Right ventricle myocardium superior (tissue), 1 donor: ENCODE results near the gene ZCCHC24. TPM values are rescaled to one million over a fixed set of nuclear protein-coding genes. Genes with fewer than 3 reads are reported as not detected.

Experiments used
- ATAC-seq: fragments of 200-7000 bp; cut with Tn5 transposase; one replicate; pipeline ENCODE4 v1.9.1; 2020; ENCODE audit warnings: mild to moderate bottlenecking; ENCODE audit not compliant: poor library complexity
- DNase-seq: peaks from one replicate; pipeline ENCODE4 v3.0.0-alpha.2; 2020
- intact Hi-C: fragments of 100-400 bp; cut with DNase I; formaldehyde crosslinking; loops from one replicate; pipeline ENCODE4 v1.11.2; 2022
- total RNA-seq: library from RNA; stranded (reverse); fragmentation: NEBNext Ultra II Directional; extraction: Animal tissue kit (Norgen Biotek cat#: 25700); gene quantifications from one replicate; pipeline ENCODE4 v1.2.1, GENCODE V29; 2021
- donor health status: DM: no; HTN: yes; CAD: no; lungs with severe emphysema.

Gene ZCCHC24
- total RNA-seq, 1 donor from 2014 or later, result 53.3 TPM

DNA sequence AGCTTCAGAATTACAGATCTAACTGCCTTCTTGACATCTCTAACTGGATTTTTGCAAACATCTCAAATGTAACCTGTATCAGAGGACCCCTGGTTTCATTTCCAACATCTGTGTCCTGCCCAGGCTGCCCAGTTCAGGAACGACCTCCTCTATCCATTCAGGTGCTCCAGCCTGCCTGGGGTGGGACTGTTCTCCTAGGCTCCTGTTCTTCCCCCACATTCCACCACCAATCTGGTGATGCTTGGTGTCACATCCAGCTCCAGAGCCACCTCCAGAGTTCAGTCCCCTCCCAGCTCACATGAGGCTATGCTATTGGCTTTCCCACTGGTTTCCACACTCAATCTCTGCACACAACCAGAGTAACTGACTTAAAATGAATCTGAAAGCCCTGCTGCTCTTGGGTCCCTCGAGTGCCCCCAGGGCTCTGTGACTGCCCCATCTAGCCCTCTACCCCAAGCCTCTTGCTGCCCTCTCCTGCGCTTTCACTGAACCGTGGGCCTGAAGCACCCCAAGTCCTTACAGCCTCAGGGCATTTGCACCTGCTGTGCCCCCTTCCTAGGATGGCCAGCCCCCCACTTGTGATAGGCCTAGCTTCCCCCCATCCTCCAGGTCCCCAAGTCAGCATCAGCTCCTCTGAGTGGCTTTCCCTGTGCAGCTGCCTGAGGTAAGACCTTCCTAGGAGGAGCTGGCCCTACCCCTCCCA, 52.1 kb downstream of the ZCCHC24 start:
- intact Hi-C loops, result no loop called here
- peak; percentile 24 for DNase-seq
- ATAC-seq, result no peak

DNA sequence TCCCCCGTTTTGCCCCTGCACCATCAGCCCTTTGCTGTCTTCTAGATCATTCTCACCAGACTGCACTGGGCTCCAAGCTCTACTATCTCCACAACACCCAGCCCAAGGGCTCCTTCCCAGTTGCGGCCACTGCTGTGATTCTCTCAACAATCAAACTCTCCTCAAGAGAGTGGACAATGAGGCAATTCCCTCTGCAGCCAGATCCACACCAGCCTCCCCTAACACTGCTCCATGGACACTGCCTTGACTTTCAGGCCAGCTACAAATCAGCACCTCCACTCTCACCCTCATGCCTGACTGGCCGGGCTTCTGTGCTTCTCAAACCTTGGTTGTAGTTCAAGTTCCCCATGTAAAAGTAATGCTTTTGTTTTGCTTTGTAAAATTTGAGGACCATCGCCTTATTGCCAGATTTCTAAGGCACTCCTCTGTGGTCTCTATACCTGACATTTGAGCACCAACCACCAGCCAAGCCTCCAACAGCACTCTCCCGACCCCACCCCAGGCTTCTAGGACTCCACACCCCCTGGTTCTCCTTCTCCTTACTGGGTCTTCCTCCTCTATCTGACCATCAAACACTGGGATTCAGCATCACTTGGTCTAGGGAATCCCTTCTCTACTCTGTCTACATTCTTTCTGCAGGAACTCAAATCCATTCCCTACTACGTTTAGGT, 52.8 kb downstream of the ZCCHC24 start:
- peak; percentile 66 for ATAC-seq
- peak; percentile 50 for DNase-seq
- intact Hi-C loops, result no loop called here

DNA sequence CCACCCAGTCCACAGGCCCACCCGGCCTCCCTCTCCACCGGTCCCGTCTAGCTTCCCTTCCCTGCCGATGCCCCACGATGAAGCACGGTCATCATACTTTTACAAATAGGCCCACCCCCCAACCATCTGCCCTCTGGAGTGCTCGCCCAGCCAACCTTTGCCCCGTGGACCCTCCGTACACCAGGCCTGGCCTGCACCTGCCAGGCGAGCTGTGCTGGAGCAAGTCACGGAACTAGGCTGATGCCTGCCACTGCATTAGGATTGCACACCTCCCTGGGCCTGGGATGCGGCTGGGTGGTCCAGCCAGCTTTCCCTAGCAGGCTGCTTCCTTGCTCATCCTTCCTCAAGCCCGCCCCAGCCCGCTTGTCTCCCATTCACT, 53.4 kb downstream of the ZCCHC24 start:
- intact Hi-C loops, result no loop called here
- no peak for DNase-seq
- ATAC-seq, result no peak

DNA sequence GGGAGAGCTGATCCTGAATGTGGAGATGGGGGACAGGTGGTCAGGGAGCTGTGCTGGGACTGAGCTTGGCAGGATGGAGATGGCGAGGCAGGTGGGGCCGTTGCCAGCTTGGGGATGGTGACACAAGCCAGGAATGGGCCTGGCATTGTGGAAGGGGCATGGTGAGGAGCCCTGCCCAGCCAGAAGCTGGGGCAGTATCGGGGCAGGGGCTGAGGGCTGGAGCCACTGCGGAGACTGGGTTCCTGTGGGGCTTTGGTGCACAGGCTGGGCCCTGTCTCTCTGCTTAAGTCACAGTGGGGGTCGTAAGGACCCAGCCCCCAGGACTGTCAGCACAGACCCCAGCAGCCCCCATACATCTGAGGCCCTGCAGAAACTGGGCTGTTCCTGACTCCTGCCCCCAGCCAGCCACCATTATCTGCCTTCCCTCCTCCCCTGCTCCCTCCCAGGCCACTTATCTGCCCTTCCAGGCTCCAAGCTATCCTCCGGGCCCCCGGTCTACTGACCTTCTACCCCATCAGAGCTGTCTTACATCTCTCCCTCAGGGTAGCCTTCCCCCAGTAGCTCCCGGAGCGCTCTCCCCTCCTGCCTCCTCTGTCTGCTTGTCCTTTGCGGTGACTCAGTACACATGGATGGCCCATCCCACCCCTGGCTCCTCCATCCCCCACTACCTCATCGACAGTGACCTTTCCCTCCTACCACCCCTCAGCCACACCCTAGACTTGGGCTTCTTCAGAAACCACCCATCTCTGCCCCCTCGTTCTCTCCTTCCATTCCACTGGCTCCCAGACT, 54.0 kb downstream of the ZCCHC24 start:
- DNase-seq, result peak; percentile 44
- intact Hi-C loops, result no loop called here
- ATAC-seq, result peak; percentile 15

DNA sequence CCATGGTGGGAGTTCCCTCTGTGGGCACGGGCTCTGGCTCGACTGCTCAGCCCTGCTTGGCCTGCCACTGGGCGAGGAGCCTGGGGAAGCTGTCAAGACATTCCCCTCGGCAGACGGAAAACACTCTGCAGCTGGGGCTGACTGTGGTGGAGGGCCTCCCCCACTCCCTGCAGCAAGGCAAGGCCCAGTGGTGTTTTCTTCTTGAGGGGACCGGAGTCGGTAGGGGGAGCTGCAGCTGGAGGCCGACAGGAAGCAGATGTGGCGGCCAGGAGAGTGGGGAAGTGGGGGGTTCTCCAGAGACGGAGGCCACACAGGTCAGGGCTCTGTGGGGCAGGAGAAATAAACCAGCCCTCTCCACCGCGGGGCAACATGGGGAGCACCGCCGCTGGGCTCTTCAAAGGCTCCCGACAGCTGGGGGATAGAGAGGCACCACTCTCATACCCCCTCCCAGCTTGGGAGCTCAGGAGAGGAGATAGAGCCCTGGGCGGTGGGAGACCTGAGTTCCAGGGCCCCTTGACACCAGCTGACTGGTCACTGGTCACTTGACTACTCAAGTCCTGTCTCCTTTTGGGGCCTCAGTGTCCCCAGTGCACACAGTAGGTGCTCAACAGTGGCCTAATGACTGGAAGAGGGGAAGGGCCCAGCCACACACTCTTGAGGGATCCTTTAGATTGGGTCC, 54.7 kb downstream of the ZCCHC24 start:
- ATAC-seq (no peak), DNase-seq (no peak)
- intact Hi-C loops, result no loop called here

DNA sequence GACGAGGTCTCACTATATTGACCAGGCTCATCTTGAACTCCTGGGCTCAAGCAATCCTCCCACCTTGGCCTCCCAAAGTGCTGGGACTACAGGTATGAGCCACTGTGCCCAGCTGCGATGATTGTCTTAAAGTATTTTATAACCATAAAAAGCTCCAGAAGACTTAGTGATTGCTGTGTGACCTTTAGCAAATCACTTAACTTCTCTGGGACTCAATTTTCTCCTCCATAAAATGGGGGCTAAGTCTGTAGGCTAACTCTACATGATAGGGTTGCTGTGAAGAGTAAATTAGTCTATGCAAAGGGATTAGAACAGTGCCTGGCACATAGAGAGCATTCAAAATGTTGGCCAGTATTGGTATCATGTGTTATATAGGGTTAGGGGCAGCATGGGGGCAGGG, 55.4 kb downstream of the ZCCHC24 start:
- ATAC-seq, result no peak
- intact Hi-C loops, result no loop called here
- no peak for DNase-seq

DNA sequence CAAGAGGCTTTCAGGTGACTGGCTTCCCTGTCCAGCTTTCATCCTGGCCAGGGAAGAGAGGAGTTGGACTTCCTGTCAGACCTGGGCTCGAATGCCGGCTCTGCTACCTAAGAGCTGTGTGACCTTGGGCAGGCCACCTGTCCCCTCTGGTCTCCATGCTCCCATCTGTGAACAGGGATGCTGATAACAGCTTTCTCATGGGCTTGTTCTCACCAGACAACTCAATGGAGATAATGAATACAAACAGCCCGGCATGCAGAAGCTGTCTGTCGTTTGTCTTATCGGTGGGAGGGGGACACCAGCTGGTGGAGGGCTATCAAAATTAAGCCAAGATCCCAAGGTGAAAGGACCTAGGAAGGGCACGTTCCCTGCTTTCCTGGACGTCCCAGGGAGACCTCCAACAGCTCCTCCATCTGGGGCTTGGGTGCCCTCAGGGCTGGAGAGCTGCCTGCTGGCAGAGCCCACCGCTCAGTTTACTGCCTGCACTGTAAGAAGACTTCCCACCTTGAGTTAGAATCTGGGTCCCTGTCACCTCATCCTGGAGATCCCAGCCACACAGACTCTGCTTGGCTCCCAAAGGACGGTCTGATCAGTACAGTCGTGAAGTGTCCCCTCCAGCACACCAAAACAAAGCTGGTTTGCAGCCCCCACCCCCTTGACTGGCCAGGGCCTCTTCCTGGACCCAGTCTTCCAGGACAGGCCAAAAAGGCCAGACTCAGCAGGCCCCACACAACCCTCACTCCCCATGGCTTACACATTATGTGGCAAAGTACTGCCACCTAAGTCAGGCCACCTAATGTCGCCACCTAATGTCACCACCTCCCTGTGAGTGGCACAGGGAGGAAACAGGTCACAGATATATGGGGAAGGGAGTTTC, 57.2 kb downstream of the ZCCHC24 start:
- ATAC-seq (no peak), DNase-seq (no peak)
- intact Hi-C loops, result loop anchor here (10.0 kb wide), 1 partner anchor 57 kb away; the partner anchor contains the start of gene ZCCHC24

DNA sequence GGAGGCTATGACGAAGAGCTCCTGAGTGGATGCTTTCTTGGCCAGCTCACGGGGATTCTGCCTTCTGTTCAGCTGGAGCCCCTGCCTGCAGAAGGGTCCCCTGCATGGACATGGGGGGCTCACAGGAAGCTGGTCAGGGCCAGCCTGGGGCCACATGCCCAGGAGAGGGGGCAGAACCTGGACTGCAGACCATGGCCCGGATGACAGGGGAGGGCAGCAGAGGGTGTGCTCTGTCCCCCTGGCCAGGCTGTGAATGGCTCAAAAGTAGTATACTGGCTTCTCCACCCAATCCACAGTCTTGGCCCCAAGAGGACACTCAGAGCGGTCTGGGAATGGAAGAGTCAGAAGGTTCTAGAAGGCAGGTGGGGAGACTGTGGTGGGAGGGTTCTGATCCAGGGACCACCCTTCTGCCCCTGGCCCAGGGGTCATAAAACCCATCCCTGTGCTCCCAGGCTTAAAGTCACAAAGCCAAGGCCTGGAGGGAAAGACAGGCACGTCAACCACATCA, 57.9 kb downstream of the ZCCHC24 start:
- DNase-seq (no peak), ATAC-seq (no peak)
- intact Hi-C loops, result loop anchor here (10.0 kb wide), 1 partner anchor 57 kb away; the partner anchor contains the start of gene ZCCHC24

DNA sequence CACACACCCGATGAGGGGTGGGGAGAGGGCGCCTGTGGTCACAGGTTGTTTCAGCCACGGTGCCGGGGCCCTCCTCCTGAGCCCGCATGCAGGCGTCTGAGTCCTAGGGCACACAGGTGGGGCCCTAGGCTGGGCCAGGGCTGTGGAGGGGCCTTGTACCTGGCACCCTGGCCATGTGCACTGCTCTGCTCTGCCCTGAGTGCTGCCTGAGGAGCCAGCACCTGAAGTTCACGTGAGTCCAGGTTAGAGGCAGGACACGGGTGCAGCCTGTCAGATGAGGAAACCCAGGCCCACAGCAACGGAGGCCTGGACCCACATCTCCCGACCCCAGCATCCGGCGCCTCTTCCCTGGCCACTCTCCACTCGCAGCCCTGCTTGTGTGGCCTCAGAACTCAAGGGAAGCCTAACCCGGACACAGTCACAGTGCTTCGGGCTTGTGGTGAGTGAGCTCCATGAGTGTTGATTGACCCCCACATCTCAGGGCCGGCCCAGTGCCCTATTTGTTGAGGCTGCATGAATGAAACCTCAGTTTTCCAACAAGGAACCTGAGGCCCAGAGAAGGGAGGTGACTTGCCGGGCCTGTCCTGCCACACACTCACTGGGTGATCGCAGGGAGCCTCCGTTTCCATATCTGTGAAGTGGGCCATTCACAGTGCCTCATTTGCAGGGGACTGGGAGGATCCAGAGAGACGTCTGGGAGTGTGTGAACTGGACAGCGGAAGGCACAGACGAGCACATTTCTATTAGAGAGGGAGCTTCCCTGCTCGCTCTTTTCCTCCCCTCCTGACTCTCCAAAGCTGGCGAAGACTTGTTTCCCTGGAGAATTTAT, 58.6 kb downstream of the ZCCHC24 start:
- ATAC-seq (no peak), DNase-seq (no peak)
- intact Hi-C loops, result loop anchor here (10.0 kb wide), 1 partner anchor 58 kb away; the partner anchor contains the start of gene ZCCHC24

DNA sequence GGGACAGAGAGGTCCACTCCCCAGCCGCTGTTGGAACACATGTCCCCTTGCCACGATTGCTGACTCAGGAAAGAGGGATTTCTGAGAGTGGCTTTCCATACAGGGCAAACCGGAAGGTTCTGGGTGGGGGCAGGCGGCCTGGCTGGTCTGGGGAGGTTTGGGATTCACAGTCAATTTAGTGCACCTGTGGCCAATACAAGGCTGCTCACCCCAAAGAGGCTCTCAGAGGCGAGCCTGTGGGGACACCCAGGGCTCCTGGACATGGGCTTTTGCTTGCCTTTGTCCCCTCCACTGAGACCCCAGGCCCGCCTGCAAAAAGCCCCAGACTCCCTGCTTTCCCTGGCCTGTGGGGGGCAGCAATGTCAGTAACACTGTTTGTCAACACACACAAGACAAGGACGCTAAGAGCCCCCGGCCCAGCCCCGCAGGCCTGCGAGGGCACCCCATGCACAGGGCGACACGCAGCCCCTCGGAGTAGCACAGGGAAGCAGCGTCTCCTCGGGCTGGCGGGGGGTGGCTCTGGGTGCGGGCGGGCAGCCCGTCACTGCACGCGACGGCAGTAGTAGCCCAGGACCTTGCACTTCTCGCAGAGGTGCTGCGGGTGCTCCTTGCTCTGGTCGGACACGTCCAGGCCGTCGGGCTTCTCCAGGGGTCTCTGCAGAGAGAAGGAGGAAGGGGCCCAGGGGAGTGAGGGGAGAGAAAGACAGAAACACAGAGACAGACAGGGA, 59.5 kb downstream of the ZCCHC24 start:
- no peak for DNase-seq
- no peak for ATAC-seq
- intact Hi-C loops, result loop anchor here (10.0 kb wide), 1 partner anchor 59 kb away; the partner anchor contains the start of gene ZCCHC24

DNA sequence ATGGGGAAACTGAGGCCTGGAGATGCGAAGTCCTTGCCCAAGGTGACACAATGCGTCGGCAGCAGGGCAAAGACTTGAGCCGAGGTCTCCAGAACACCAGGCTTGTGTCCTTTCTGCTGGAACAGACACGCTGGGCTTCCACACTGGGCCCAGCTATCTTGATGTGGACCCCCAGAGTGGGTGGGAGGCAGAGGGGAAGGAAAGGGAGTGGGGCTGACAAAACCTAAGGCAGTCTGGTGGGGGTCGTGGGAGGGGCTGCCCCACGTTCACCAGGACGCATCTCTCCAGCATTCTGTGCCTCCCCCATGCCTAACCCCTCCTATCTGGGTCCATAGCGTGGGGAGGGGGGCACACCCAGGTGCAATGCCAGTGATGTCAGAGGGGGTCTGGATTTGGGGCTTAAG, 60.0 kb downstream of the ZCCHC24 start:
- ATAC-seq (no peak), DNase-seq (no peak)
- intact Hi-C loops, result loop anchor here (10.0 kb wide), 1 partner anchor 59 kb away; the partner anchor contains the start of gene ZCCHC24

DNA sequence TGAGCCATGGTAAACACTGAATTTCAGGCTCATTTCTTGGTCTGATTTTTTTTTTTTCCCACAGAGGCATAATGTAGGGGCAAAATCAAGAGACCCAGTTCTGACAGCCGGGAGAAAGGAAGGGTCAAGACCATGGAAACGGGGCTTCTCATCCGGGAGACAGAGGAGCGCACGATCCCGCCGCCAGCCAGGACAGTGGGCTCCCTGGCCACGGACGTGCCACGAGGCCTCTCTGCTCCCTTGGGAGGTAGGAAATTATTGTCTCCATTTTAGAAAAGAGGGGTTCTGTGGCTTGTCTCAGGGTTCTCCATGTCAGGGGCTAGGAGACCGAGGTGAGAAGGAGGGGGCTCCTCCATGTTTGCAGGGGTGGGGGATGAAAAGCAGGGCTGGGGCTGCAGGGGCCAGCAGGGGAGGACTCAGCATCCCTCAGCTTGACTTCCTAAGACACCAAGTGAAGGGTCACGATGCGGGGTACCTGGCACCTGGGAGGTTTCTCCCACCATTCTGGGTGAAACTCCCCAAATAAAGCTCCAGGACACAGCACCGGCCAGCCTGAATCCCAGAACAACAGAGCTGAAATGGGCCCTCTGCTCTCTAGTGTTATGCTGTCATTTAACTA, 60.5 kb downstream of the ZCCHC24 start:
- no peak for DNase-seq
- no peak for ATAC-seq
- intact Hi-C loops, result loop anchor here (10.0 kb wide), 1 partner anchor 60 kb away; the partner anchor contains the start of gene ZCCHC24

DNA sequence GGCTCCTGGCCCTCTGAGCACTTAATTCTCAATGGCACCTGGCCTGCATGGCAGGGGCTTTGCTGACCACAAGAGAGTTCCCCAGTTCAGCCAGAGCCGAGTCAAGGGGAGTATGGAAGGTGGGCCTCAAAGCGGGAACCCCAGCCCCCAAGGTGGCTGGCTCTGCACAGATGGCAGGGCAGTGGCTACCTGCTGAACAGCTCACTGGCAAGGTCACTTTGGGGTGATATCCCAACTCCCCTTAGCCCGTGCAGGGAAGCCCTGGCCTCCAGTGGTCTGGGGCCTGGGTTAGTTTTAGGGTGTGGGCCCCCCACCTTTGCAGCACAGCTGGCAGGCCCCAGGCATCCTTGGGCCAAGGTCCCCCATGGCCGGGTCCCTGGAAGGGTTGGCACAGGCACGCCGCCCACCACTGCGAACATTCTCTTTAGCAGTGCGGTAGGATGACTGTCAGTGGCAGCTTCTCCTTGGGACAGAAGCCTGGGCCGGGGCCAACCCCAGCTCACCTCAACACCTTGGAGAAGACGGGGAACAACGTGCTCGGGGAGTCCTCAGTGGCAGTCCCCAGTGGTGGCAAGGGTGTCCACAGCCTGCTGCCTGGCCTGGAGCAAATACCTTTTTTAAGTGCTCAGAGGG, 61.3 kb downstream of the ZCCHC24 start:
- no peak for ATAC-seq
- intact Hi-C loops, result loop anchor here (10.0 kb wide), 1 partner anchor 61 kb away; the partner anchor contains the start of gene ZCCHC24
- DNase-seq, result no peak

DNA sequence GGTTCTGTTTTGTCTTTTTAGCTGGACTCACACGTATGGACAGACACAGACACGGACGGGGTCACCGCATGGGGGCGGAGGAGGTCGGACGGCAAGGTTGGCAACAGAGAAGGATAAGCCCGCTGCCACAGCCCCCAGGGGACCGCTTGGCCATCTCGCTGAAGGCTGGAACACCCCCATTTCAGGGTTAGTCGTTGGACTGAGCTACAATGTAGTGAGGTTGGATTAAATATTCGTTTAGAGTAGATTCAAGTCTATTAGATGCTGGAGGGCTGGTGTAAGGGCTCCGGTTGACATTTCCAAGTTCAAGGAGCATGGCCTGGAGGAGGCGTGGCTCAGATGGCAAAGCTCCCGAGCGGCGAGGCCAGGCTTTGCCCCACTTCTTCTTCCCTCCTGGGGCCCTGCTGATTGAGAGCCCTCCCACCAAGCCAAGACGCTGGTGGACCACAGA, 62.9 kb downstream of the ZCCHC24 start:
- intact Hi-C loops, result loop anchor here (10.0 kb wide), 1 partner anchor 62 kb away; the partner anchor contains the start of gene ZCCHC24
- ATAC-seq (no peak), DNase-seq (no peak)

DNA sequence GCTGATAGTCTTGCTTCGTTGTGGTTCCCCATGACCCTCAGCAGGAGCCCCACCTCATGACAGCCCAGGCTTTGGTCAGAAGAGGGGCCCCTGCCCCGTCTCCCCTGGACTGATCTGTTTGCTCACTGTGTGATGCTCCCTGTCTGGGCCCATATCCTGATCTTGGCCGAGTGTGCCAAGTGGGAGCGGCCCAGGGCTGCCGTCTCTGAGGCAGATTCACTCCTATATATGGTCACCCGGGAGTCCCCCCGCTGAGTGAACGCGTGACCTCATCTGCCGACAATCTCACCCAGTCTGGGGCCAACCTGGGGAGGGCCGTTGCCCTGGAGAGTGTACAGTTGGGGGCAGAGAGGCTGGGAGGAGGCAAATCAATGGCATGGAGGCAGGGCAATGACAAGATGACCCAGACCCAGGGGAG, 63.6 kb downstream of the ZCCHC24 start:
- intact Hi-C loops, result loop anchor here (10.0 kb wide), 1 partner anchor 63 kb away; the partner anchor contains the start of gene ZCCHC24
- ATAC-seq (peak; percentile 68), DNase-seq (peak; percentile 79)
